ENCODE measurements around the gene RRAS2. TPM values are rescaled to one million over a fixed set of nuclear protein-coding genes. Genes with fewer than 3 reads are reported as not detected.
A peak's percentile ranks its signal among the peaks of the same experiment; 100 is the strongest.
"Not testable (repeated sequence)": the region's sequence is repeated elsewhere in the genome, so short reads cannot be mapped to it uniquely, and the experiment has no call there.

RRAS2 gene
- total RNA-seq, result 10 to 100 TPM; 31.6 to 34.2 TPM
- long read RNA-seq, transcript RRAS2-201 (6 exons, 1,516 nt), result major isoform, 20 of 20 reads
- long read RNA-seq, partial matches to known transcripts, result 0 of 20 reads
- long read RNA-seq, other reads (novel, unspliced or antisense), result 0 of 20 reads

GRCh38 chr11:14358729-14359439 is at the start of gene RRAS2:
RRAS2 (minus strand) TSS chr11:14359183; CDS start chr11:14358870, 313 bp downstream.
- peak; percentile 91 to 93 for ATAC-seq
- DNase-seq, result peak; percentile 85
- intact Hi-C loops (cut with DNase I), result no loop called here

DNA sequence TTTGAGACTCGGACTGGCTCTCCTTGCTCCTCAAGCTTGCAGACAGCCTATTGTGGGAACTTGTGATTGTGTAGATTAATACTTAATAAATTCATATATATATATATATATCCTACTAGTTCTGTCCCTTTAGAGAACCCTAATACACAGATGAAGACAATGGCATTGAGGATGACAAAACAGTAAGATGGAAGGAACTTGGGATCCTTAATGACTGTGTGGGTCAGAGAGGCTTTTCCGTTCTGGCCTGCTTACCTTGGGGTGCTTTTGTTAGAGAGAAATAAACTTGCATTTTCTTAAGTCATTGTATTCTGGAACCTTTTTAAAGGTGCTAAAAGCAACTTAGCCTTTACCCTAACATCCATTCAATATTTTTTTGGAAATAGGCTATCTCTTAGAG is 49.6 kb upstream of the RRAS2 start:
- no peak for DNase-seq
- intact Hi-C loops (cut with DNase I), result no loop called here
- no peak for ATAC-seq

- ATAC-seq; DNase-seq; intact Hi-C loops (cut with DNase I): not testable (repeated sequence)
These were observed 47.1 kb upstream of the RRAS2 start for GRCh38 chr11:14406116-14406515.

- ATAC-seq; DNase-seq; intact Hi-C loops (cut with DNase I): not testable (repeated sequence)
These were observed 44.5 kb upstream of the RRAS2 start for GRCh38 chr11:14403528-14403927.

- no peak for ATAC-seq
- DNase-seq, result no peak
- intact Hi-C loops (cut with DNase I), result no loop called here
These were observed 40.1 kb upstream of the RRAS2 start for GRCh38 chr11:14399087-14399486.

DNA sequence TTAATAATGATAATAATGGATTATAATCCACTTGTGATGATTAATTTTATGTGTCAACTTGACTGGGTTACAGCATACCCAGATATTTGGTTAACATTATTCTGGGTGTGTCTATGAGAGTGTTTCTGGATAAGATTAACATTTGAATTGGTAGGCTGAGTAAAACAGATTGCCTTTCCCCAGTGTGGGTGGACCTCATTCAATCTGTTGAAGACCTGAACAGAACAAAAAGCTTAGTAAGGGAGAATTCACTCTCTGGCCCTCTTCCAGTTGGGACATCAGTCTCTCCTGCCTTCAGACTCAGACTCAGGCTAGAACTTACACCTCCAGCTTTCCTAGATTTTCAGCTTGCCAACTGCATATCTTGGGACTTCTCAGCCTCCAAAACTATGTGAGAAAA is 37.3 kb upstream of the RRAS2 start:
- ATAC-seq, result peak in 1 of 2 donors; percentile 22
- intact Hi-C loops (cut with DNase I), result no loop called here
- DNase-seq, result no peak

DNA sequence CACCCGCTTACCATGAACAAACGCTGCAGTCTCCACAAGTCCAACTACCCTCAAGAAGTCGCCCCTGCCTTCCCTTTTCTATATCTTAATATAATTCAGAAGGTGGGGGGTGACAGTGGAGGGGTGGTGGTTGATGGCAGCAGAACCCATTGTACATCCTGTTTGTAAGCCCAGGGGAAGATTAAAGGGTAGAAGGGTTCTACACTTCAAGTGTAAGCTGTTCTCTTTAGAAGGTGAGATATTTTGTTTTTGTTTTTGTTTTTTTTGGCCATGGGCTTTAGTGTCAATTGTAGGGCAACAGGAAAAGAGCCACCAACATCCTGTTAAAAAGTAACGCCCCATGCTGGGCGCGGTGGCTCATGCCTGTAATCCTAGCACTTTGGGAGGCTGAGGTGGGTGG is 34.9 kb upstream of the RRAS2 start:
- DNase-seq (no peak), ATAC-seq (no peak)
- intact Hi-C loops (cut with DNase I), result no loop called here

DNA sequence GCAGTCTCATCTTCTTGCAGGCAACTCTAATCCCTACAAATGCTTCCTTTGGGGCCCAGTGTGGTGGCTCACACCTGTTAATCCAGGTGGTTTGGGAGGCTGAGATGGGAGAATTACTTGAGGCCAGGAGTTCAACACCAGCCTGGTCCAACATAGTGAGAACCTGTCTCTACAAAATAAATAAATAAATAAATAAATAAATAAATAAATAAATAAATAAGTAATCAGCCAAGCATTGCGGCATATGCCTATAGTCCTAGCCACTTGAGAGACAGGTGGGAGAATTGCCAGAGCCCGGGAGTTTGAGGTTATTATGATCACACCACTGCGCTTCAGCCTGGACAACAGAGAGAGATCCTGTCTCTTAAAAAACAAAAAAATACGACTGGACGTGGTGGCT is 34.1 kb upstream of the RRAS2 start:
- intact Hi-C loops (cut with DNase I), result no loop called here
- DNase-seq (no peak), ATAC-seq (no peak)

DNA sequence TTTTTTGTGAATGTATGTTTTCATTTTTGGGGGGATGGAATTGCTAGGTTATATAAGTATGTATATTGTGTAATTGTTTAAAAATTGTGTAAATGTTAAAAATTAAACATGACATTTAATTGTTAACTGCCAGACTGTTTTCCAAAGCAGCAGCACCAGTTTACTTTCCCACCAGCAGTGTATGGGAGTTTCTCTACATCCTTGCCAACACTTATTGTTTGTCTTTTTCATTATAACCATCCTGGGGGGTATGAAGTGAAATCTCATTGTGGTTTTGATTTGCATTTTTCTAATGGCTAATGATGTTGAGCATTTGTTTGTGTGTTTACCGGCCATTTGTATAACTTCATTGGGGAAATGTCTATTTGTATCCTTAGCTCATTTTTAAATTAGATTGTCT is 31.7 kb upstream of the RRAS2 start:
- ATAC-seq (no peak), DNase-seq (no peak)
- intact Hi-C loops (cut with DNase I), result no loop called here

GRCh38 chr11:14388352-14388751 is 29.4 kb upstream of the RRAS2 start:
- DNase-seq (no peak), ATAC-seq (no peak)
- intact Hi-C loops (cut with DNase I), result no loop called here

GRCh38 chr11:14386895-14387480 is 28.0 kb upstream of the RRAS2 start:
- peak; percentile 40 for DNase-seq
- intact Hi-C loops (cut with DNase I), result no loop called here
- ATAC-seq, result peak; percentile 27 to 62

DNA sequence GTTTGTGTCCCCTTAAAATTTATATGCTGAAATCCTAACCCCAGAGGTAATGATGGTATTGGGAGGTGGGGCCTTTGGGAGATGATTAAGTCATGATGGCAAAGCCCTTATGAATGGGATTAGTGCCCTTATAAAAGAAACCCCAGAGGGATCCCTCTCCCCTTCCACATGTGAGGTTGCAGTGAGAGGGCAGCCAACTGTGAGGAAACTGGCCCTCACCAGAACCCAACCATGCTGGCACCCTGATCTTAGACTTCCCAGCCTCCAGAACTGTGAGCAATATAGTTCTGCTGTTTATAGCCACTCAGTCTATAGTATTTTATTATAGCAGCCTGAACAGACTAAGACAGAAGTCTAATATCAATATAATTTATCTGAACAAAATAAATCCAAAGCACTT is 27.1 kb upstream of the RRAS2 start:
- no peak for ATAC-seq
- intact Hi-C loops (cut with DNase I), result no loop called here
- DNase-seq, result no peak

- DNase-seq, result no peak
- intact Hi-C loops (cut with DNase I), result no loop called here
- peak in 1 of 2 donors; percentile 16 for ATAC-seq
These were observed 25.4 kb upstream of the RRAS2 start for GRCh38 chr11:14384338-14384737.

GRCh38 chr11:14381968-14382367 is 23.0 kb upstream of the RRAS2 start:
- intact Hi-C loops (cut with DNase I), result no loop called here
- DNase-seq (no peak), ATAC-seq (no peak)

DNA sequence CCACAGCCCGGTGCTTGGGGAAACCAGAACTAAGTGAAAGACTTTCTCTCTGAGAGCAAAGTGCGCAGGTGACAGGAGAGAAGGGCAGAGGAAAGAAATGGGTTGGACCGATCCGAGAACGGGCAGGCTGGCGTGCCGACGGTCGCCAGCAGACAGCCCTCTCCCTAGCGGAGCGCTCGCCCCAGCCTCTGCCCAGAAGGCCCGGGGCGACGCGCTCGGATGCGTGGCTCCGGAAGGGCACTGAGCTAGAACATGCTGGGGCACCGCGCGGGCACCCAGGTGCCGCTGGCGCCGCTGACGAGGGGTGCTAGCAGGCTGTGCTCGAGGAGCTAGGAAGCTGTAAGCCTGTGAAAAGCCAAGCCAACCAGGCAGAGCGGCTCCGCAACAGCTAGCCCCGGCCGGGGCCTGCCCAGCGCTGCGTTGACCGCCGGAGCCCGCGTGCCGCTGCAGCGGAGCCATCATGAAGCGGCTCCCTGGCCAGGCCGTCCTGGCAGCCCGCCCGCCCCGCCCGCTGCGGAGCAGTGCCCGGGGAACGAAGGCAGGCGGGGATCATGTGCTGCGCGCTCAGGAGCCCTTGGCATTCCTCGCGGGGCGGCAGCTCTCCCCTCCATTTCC is 22.1 kb upstream of the RRAS2 start:
- intact Hi-C loops (cut with DNase I), result no loop called here
- ATAC-seq, result peak; percentile 95 to 96
- DNase-seq, result peak; percentile 80

DNA sequence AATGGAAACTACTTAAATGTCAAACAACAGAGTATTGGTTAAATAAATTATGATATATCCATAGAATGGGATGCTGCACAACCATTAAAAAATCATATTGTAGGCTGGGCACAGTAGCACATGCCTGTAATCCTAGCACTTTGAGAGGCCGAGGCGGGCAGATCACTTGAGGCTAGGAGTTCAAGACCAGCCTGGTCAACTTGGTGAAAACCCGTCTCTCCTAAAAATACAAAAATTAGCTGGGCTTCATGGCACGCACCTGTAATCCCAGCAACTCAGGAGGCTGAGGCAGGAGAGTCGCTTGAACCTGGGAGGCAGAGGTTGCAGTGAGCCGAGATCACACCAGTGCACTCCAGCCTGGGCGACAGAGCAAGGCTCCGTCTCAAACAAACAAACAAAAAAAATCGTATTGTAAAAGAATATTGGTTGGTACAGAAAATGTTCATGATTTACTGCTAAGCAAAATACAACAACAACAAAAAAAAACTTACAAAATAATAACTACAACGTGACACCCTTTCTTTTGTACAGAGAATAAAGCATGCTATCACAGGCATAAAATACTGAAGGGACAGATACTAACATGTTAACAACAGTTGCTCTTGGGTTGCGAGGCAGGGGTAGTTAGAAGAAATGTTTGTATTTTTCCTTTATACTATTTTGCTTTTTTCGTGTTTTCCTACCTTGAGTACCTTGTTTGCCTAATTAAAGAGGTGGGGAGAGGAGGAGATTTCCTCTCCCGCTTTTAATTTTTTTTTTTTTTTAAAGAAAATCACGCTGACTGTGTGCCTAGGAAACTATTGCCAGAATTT is 21.3 kb upstream of the RRAS2 start:
- DNase-seq, result no peak
- intact Hi-C loops (cut with DNase I), result no loop called here
- ATAC-seq, result no peak

DNA sequence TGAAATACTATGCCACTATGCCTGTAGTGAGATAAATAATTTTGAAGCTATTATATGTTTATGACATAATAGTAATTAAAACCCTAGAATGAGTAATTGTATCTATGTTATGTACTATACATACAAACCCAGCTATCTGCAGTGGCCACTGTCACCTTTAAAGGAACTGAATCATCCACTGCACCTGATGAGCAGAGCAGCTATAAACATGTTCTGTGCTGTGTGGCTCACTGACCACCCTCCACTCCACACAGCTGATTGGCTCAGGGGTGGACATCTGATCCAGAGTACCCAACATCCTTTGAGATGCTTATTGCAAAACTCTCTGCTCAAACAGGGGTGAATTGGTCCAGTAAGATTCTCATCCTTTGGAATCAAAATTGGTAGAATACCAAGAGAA is 19.2 kb upstream of the RRAS2 start:
- ATAC-seq (no peak), DNase-seq (no peak)
- intact Hi-C loops (cut with DNase I), result no loop called here

- no peak for DNase-seq
- intact Hi-C loops (cut with DNase I), result no loop called here
- ATAC-seq, result no peak
These were observed 17.9 kb upstream of the RRAS2 start for GRCh38 chr11:14376920-14377319.

DNA sequence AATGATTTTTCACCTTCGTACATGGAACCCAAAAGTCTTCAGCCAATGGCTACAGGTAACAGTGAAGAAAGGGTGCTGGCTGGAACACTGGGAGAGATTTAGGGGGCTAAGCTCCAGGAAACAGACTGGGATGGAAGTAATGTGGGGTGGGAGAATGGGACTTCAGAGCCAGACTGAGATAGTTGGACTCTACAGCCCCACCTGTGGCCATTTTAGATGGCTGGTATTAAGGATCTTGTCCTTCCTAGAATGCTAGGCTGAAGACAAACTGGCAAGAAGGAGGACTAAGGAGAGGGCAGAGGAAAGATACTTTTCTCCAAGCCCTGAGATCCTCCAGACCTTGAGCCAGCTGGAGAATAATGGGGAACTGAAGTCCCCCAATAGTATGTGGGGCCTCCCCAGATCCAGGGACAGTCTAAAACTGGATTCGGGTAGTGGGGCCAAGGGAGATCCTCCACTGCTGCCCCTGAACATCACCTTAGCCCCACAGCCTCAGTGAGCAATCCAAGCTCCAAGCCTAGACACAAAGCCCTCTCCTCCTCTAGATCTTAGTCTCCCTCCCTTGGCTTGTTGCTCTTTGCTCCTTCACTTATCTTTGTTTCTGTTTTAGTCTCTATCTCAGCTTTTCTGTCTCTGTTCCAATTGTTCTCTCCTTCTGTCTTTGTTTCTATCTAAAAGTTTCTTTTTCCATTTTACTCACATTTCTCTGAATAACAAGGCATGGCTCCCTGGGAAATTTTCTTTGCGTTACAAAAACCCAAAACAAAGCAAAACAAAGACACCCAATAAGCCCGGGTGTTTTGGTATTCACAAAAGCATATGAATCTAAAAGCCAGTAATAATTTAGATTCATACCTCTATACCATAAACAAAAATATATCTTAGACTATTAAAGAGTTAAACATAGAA is 16.2 kb upstream of the RRAS2 start:
- DNase-seq (no peak), ATAC-seq (no peak)
- intact Hi-C loops (cut with DNase I), result no loop called here
